IPS DF 6.9 (cell line): ENCODE measurements around the gene MRPL32.

Experiments used
- DNase-seq: peaks from one replicate; pipeline ENCODE4 v3.0.0-alpha.2; 2013; ENCODE audit warnings: low read depth, low spot score
- H3K27ac ChIP-seq: one replicate; pipeline ENCODE4 v1.5.1; 2013; ENCODE audit warnings: low read length, control low read depth
- H3K27me3 ChIP-seq: 2 replicates; pipeline ENCODE4 v1.6.1; 2013; ENCODE audit warnings: mild to moderate bottlenecking, low read length; ENCODE audit not compliant: control insufficient read depth, insufficient read depth
- H3K36me3 ChIP-seq: 2 replicates; pipeline ENCODE4 v1.6.1; 2013; ENCODE audit warnings: low read length; ENCODE audit not compliant: control insufficient read depth, insufficient read depth
- H3K4me1 ChIP-seq: 2 replicates; pipeline ENCODE4 v1.6.1; 2013; ENCODE audit warnings: low read length; ENCODE audit not compliant: control insufficient read depth, insufficient read depth
- H3K4me3 ChIP-seq: 2 replicates; pipeline ENCODE4 v1.5.1; 2013; ENCODE audit warnings: mild to moderate bottlenecking, low read length
- H3K9me3 ChIP-seq: 2 replicates; pipeline ENCODE4 v1.6.1; 2013; ENCODE audit warnings: low read length, inconsistent platforms; ENCODE audit not compliant: control insufficient read depth, insufficient read depth
- WGBS: extraction: QIAGEN DNeasy Blood & Tissue Kit; methylation state at CpG from one replicate; pipeline ENCODE4 v1.1.7; 2013; ENCODE audit warnings: mixed read lengths, missing lambda C conversion rate; ENCODE audit not compliant: insufficient read length, insufficient coverage; 5-methylcytosine and 5-hydroxymethylcytosine counted together

Gene MRPL32

GRCh38 chr7:42910306-42910705, 21.9 kb upstream of the MRPL32 start:
- DNase-seq: no peak
- Histone ChIP-seq H3K27ac (no peak overlapping the region), H3K4me1 (0 out of 2 replicates have a peak, but pooled peaks cover 3% of the 10 kb centered on the region), H3K9me3 (no peaks in the 10 kb centered on the region), H3K27me3 (no peaks in the 10 kb centered on the region), H3K36me3 (no peaks in the 10 kb centered on the region), H3K4me3 (no peak overlapping the region)
- WGBS: no CpG with 5 or more reads among the region's 2 CpGs

GRCh38 chr7:42911454-42912447, 20.4 kb upstream of the MRPL32 start, which contains the start of gene C7orf25:
Gene C7orf25, minus strand, starts transcription at chr7:42912070. Its CDS starts 1,170 bp downstream, at chr7:42910900.
- no CpG with 5 or more reads among the region's 95 CpGs for WGBS
- H3K27ac ChIP-seq: no peak within 1 kb of the TSS
- peak; percentile 80 for DNase-seq
- no peaks in the 10 kb centered on the region for H3K9me3 ChIP-seq
- 0 out of 2 replicates have a peak, but pooled peaks cover 3% of the 10 kb centered on the region for H3K4me1 ChIP-seq
- H3K27me3 ChIP-seq: no peaks in the 10 kb centered on the region
- H3K36me3 ChIP-seq: no peaks in the 10 kb centered on the region; the same call in 1 of the 2 replicates
- H3K4me3 ChIP-seq: peak within 1 kb of the TSS; percentile 79; the same call in 1 of the 2 replicates

GRCh38 chr7:42913591-42913990, 18.6 kb upstream of the MRPL32 start:
- no CpG with 5 or more reads among the region's 2 CpGs for WGBS
- Histone ChIP-seq H3K9me3 (no peaks in the 10 kb centered on the region), H3K4me3 (no peak overlapping the region), H3K27me3 (no peaks in the 10 kb centered on the region), H3K4me1 (0 out of 2 replicates have a peak, but pooled peaks cover 3% of the 10 kb centered on the region), H3K36me3 (no peaks in the 10 kb centered on the region; the same call in 1 of the 2 replicates), H3K27ac (no peak overlapping the region)
- no peak for DNase-seq

GRCh38 chr7:42914009-42914408, 18.2 kb upstream of the MRPL32 start:
- Histone ChIP-seq H3K27me3 (no peaks in the 10 kb centered on the region), H3K4me3 (no peak overlapping the region), H3K36me3 (no peaks in the 10 kb centered on the region; the same call in 1 of the 2 replicates), H3K4me1 (0 out of 2 replicates have a peak, but pooled peaks cover 3% of the 10 kb centered on the region), H3K27ac (no peak overlapping the region), H3K9me3 (no peaks in the 10 kb centered on the region)
- WGBS: no CpG with 5 or more reads among the region's 6 CpGs
- no peak for DNase-seq

GRCh38 chr7:42914421-42915045, 17.6 kb upstream of the MRPL32 start:
- no CpG with 5 or more reads among the region's 5 CpGs for WGBS
- Histone ChIP-seq H3K9me3 (no peaks in the 10 kb centered on the region), H3K27me3 (no peaks in the 10 kb centered on the region), H3K36me3 (no peaks in the 10 kb centered on the region; the same call in 1 of the 2 replicates), H3K4me1 (0 out of 2 replicates have a peak, but pooled peaks cover 3% of the 10 kb centered on the region), H3K4me3 (no peak overlapping the region), H3K27ac (no peak overlapping the region)
- no peak for DNase-seq

GRCh38 chr7:42915356-42915755, 16.8 kb upstream of the MRPL32 start:
- Histone ChIP-seq H3K9me3 (no peaks in the 10 kb centered on the region), H3K27ac (no peak overlapping the region), H3K27me3 (no peaks in the 10 kb centered on the region), H3K36me3 (peaks cover 6% of the 10 kb centered on the region; the same call in 1 of the 2 replicates), H3K4me1 (0 out of 2 replicates have a peak, but pooled peaks cover 2% of the 10 kb centered on the region), H3K4me3 (no peak overlapping the region)
- no peak for DNase-seq
- no CpG with 5 or more reads among the region's 1 CpG for WGBS

GRCh38 chr7:42922017-42922753, 10.0 kb upstream of the MRPL32 start:
- H3K4me1 ChIP-seq: no peaks in the 10 kb centered on the region
- H3K4me3 ChIP-seq: no peak overlapping the region
- peaks cover 15% of the 10 kb centered on the region; the same call in 1 of the 2 replicates for H3K36me3 ChIP-seq
- no peaks in the 10 kb centered on the region for H3K9me3 ChIP-seq
- no peak overlapping the region for H3K27ac ChIP-seq
- DNase-seq: no peak
- no CpG with 5 or more reads among the region's 3 CpGs for WGBS
- no peaks in the 10 kb centered on the region for H3K27me3 ChIP-seq

GRCh38 chr7:42924223-42924838, 7.8 kb upstream of the MRPL32 start:
- H3K36me3 ChIP-seq: peaks cover 15% of the 10 kb centered on the region; the same call in 1 of the 2 replicates
- no CpG with 5 or more reads among the region's 5 CpGs for WGBS
- no peaks in the 10 kb centered on the region for H3K9me3 ChIP-seq
- H3K4me1 ChIP-seq: no peaks in the 10 kb centered on the region
- H3K27me3 ChIP-seq: no peaks in the 10 kb centered on the region
- H3K27ac ChIP-seq: no peak overlapping the region
- no peak for DNase-seq
- H3K4me3 ChIP-seq: no peak overlapping the region

- H3K36me3 ChIP-seq: peaks cover 9% of the 10 kb centered on the region; the same call in 1 of the 2 replicates
- no CpG with 5 or more reads among the region's 1 CpG for WGBS
- H3K4me3 ChIP-seq: no peak overlapping the region
- no peak overlapping the region for H3K27ac ChIP-seq
- DNase-seq: no peak
- no peaks in the 10 kb centered on the region for H3K27me3 ChIP-seq
- H3K4me1 ChIP-seq: no peaks in the 10 kb centered on the region
- no peaks in the 10 kb centered on the region for H3K9me3 ChIP-seq
These were observed 6.5 kb upstream of the MRPL32 start for GRCh38 chr7:42925630-42926029.
